Endodermal cell (in vitro differentiated cells): Measurements from ENCODE around the gene RGS4. TPM values are rescaled to one million over a fixed set of nuclear protein-coding genes. Genes with fewer than 3 reads are reported as not detected.

Source experiments
- DNase-seq: peaks from one replicate; pipeline ENCODE4 v3.0.0-alpha.2; 2017
- H3K27ac ChIP-seq: 2 replicates; pipeline ENCODE4 v1.5.1; 2013; ENCODE audit warnings: mild to moderate bottlenecking, low read depth, low read length, moderate library complexity
- H3K27me3 ChIP-seq: 2 replicates; pipeline ENCODE4 v1.6.1; 2013; ENCODE audit warnings: mild to moderate bottlenecking, low read length, moderate library complexity; ENCODE audit not compliant: insufficient read depth, control insufficient read depth, poor library complexity, severe bottlenecking
- H3K36me3 ChIP-seq: 2 replicates; pipeline ENCODE4 v1.7.0; 2013; ENCODE audit warnings: mild to moderate bottlenecking, low read length, moderate library complexity; ENCODE audit not compliant: control insufficient read depth, insufficient read depth
- H3K4me1 ChIP-seq: one replicate; pipeline ENCODE4 v1.7.0; 2013; ENCODE audit warnings: low read length; ENCODE audit not compliant: control insufficient read depth, insufficient read depth
- H3K4me3 ChIP-seq: 2 replicates; pipeline ENCODE4 v1.5.1; 2013; ENCODE audit warnings: mild to moderate bottlenecking, low read length, moderate library complexity
- H3K9ac ChIP-seq: 2 replicates; pipeline ENCODE4 v1.6.1; 2013; ENCODE audit warnings: mild to moderate bottlenecking, low read length, moderate library complexity; ENCODE audit not compliant: poor library complexity, severe bottlenecking; ENCODE audit errors: extremely low read depth
- H3K9me3 ChIP-seq: 2 replicates; pipeline ENCODE4 v1.6.1; 2013; ENCODE audit warnings: mild to moderate bottlenecking, low read length, moderate library complexity; ENCODE audit not compliant: control insufficient read depth
- H3K27ac Mint-ChIP-seq: 2 replicates; pipeline ENCODE4 v1.8.0; 2020; ENCODE audit warnings: mixed read lengths
- H3K27me3 Mint-ChIP-seq: 2 replicates; pipeline ENCODE4 v1.8.0; 2021; ENCODE audit warnings: mild to moderate bottlenecking, mixed read lengths; ENCODE audit not compliant: insufficient read depth
- H3K36me3 Mint-ChIP-seq: 2 replicates; pipeline ENCODE4 v1.8.0; 2020; ENCODE audit warnings: low read depth, mixed read lengths
- H3K4me1 Mint-ChIP-seq: 2 replicates; pipeline ENCODE4 v1.8.0; 2020; ENCODE audit warnings: mixed read lengths
- H3K4me3 Mint-ChIP-seq: 2 replicates; pipeline ENCODE4 v1.8.0; 2020; ENCODE audit warnings: mild to moderate bottlenecking, moderate library complexity, mixed read lengths
- H3K9me3 Mint-ChIP-seq: 2 replicates; pipeline ENCODE4 v1.8.0; 2020; ENCODE audit warnings: mild to moderate bottlenecking, mixed read lengths
- WGBS, 2 experiments: methylation state at CpG; one replicate each; pipeline versions ENCODE4 v1.1.5 to v1.1.7; 2013; ENCODE audit warnings: missing lambda C conversion rate in 2 of 2, mixed read lengths in 1 of 2; ENCODE audit not compliant: insufficient coverage in 1 of 2, insufficient read length in 1 of 2; 5-methylcytosine and 5-hydroxymethylcytosine counted together
- total RNA-seq, 2 donors: library from RNA; stranded (reverse); fragmentation: NEBNext Ultra II Directional in 1 of 2; extraction: Animal tissue kit (Norgen Biotek cat#: 25700) in 1 of 2; gene quantifications; 2 replicates in 1 of 2; 3 replicates in 1 of 2; pipeline ENCODE4 v1.2.1, GENCODE V29; 2021
- TF ChIP-seq, protein P1 (sequence below): fragments of 200-600 bp; sonication (generic); conservative IDR thresholded peaks from 2 replicates; pipeline ENCODE4 v1.5.0; 2021; ENCODE audit warnings: antibody characterized with exemption, mild to moderate bottlenecking

The RGS4 gene
- total RNA-seq, 2 donors from 2014 or later: 0.48 to 0.51 TPM

DNA sequence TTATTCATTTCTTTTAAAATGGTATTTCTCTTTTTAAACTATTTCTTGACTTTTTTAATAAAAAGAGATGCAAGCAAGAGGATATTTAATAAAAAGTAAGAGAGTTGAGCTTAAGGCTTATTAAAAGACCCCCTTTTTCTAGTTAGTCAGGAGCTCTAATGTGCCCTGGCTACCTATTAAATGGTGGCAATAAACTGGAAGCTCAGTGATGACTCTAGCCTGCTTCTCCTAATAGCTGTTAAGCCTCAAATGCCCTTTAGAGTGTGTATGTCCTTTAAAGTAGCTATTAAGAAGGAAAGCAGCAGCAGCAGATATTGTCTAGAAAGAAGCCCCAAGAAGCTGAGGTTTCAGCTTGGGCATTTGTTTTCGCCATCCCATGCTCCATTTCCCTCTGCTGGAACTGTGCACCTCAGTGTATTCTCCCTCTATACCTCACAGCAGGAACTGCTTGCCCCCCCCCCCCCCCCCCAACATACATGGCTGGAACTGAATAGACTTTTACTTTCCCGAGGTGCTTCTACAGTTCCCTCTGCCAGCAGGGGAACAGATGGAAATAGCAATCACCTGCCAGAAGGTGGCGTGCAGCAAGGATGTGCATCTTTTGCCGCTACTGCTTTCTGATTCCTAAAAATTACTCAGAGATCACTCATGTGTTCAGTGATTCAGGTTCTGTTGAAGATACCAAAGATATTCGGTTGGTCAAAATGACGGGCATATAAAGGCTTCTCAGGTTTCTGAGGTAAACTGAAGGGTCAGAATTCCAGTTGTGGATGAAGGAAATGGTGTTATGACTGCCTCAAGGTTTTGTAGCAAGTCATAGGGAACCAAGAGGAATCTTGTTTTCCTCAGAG lies 2.5 kb downstream of the RGS4 start:
- 12 to 14% methylated on average over 4 to 6 of the region's 6 CpGs for WGBS, 2 experiments
- H3K4me1 Mint-ChIP-seq: peaks cover 5% of the 10 kb centered on the region
- Histone ChIP-seq H3K4me3 (no peak overlapping the region), H3K27me3 (peaks cover 13% of the 10 kb centered on the region), H3K4me1 (no peaks in the 10 kb centered on the region), H3K9ac (no peak overlapping the region), H3K9me3 (no peaks in the 10 kb centered on the region), H3K36me3 (no peaks in the 10 kb centered on the region), H3K27ac (no peak overlapping the region)
- no peak overlapping the region for H3K4me3 Mint-ChIP-seq
- no peaks in the 10 kb centered on the region for H3K9me3 Mint-ChIP-seq
- H3K27ac Mint-ChIP-seq: no peak overlapping the region
- H3K36me3 Mint-ChIP-seq: no peaks in the 10 kb centered on the region
- TF ChIP-seq, protein P1, sequence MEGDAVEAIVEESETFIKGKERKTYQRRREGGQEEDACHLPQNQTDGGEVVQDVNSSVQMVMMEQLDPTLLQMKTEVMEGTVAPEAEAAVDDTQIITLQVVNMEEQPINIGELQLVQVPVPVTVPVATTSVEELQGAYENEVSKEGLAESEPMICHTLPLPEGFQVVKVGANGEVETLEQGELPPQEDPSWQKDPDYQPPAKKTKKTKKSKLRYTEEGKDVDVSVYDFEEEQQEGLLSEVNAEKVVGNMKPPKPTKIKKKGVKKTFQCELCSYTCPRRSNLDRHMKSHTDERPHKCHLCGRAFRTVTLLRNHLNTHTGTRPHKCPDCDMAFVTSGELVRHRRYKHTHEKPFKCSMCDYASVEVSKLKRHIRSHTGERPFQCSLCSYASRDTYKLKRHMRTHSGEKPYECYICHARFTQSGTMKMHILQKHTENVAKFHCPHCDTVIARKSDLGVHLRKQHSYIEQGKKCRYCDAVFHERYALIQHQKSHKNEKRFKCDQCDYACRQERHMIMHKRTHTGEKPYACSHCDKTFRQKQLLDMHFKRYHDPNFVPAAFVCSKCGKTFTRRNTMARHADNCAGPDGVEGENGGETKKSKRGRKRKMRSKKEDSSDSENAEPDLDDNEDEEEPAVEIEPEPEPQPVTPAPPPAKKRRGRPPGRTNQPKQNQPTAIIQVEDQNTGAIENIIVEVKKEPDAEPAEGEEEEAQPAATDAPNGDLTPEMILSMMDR: peak; percentile 87
- peak; percentile 88 for DNase-seq
- H3K27me3 Mint-ChIP-seq: peaks cover 4% of the 10 kb centered on the region

DNA sequence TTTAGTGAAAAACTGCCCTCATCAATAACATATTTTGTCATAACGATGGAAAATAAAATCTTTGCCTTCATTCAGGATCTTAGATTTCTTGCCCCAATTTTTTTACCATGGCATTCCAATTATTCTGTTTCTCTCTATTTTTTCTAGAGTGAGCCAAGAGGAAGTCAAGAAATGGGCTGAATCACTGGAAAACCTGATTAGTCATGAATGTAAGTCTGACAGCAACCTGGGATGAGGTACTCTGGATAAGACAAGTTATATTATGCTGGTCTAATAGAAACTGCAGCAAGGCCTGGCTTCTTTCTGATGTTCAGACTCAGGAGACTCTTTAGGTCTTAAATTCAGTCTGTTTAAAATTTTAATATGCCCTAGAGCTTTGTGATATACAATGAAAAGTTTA lies 3.5 kb downstream of the RGS4 start:
- H3K4me3 Mint-ChIP-seq: no peak overlapping the region
- Histone ChIP-seq H3K4me1 (no peaks in the 10 kb centered on the region), H3K27me3 (peaks cover 11% of the 10 kb centered on the region), H3K9ac (no peak overlapping the region), H3K4me3 (no peak overlapping the region), H3K36me3 (no peaks in the 10 kb centered on the region), H3K9me3 (no peaks in the 10 kb centered on the region), H3K27ac (no peak overlapping the region)
- H3K9me3 Mint-ChIP-seq: no peaks in the 10 kb centered on the region
- TF ChIP-seq, protein P1: no peak
- H3K36me3 Mint-ChIP-seq: no peaks in the 10 kb centered on the region
- peaks cover 5% of the 10 kb centered on the region for H3K4me1 Mint-ChIP-seq
- WGBS, 2 experiments: 92 to 100% methylated on average over 1 of the region's 1 CpG
- no peak for DNase-seq
- H3K27me3 Mint-ChIP-seq: peaks cover 2% of the 10 kb centered on the region
- no peak overlapping the region for H3K27ac Mint-ChIP-seq

DNA sequence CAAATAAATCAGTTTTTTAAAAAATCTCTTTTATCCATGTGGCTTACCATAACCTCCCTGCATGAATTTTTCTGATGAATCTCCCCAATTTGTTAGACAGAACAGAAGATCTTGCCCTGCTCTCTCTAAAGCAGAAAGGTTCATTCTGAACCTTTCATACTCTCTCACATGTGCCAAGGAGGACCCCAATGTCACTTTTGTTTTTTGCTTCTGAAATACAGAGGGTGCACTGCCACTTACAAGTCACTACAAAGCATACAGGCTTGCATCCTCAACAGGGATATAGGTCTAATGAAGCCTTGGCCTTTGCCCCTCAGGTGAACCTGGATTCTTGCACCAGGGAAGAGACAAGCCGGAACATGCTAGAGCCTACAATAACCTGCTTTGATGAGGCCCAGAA lies 4.8 kb downstream of the RGS4 start:
- H3K27me3 ChIP-seq: no peaks in the 10 kb centered on the region
- no peak overlapping the region for H3K27ac Mint-ChIP-seq
- H3K9ac ChIP-seq: no peak overlapping the region
- no peaks in the 10 kb centered on the region for H3K36me3 Mint-ChIP-seq
- DNase-seq: no peak
- H3K36me3 ChIP-seq: no peaks in the 10 kb centered on the region
- TF ChIP-seq, protein P1: no peak
- H3K4me3 ChIP-seq: no peak overlapping the region
- 83 to 94% methylated on average over 1 of the region's 1 CpG for WGBS, 2 experiments
- no peaks in the 10 kb centered on the region for H3K4me1 ChIP-seq
- no peak overlapping the region for H3K4me3 Mint-ChIP-seq
- H3K9me3 Mint-ChIP-seq: no peaks in the 10 kb centered on the region
- H3K27ac ChIP-seq: no peak overlapping the region
- no peaks in the 10 kb centered on the region for H3K9me3 ChIP-seq
- H3K4me1 Mint-ChIP-seq: peaks cover 3% of the 10 kb centered on the region
- peaks cover 1% of the 10 kb centered on the region for H3K27me3 Mint-ChIP-seq
